ENCODE measurements around the gene CCNA2.
A peak's percentile ranks its signal among the peaks of the same experiment; 100 is the strongest.

Gene CCNA2

DNA sequence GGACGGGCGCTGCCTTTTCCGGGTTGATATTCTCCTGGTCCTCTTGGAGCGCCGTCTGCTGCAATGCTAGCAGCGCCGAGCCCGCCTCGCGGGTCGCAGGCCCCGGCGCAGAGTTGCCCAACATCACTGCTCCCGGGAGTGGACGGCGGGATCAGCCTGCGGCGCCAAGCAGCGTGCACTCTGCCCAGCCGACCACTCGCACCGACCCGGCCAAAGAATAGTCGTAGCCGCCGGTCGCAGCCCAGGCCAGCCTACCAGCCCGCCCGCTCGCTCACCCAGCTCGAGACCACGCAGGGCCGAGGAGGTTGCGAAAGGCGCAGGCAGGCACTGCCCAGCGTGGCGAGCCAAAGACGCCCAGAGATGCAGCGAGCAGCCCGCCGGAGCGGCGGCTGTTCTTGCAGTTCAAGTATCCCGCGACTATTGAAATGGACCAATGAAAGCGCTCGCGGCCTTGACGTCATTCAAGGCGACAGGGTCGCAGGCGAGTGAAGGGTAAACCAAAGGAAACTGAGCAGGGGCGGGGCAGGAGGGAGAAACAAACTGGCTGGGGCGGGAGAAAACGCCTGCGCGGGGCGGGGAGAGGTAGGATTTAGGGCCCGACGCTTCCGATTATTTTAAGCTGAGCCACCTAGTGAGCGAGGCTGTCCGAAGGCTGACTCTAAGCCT lies at the start of gene CCNA2:
CCNA2 (minus strand) TSS at position 379 of the 666 bp plus-strand sequence; CDS start at position 124, 255 bp downstream.
- peak; percentile 98 for ATAC-seq

DNA sequence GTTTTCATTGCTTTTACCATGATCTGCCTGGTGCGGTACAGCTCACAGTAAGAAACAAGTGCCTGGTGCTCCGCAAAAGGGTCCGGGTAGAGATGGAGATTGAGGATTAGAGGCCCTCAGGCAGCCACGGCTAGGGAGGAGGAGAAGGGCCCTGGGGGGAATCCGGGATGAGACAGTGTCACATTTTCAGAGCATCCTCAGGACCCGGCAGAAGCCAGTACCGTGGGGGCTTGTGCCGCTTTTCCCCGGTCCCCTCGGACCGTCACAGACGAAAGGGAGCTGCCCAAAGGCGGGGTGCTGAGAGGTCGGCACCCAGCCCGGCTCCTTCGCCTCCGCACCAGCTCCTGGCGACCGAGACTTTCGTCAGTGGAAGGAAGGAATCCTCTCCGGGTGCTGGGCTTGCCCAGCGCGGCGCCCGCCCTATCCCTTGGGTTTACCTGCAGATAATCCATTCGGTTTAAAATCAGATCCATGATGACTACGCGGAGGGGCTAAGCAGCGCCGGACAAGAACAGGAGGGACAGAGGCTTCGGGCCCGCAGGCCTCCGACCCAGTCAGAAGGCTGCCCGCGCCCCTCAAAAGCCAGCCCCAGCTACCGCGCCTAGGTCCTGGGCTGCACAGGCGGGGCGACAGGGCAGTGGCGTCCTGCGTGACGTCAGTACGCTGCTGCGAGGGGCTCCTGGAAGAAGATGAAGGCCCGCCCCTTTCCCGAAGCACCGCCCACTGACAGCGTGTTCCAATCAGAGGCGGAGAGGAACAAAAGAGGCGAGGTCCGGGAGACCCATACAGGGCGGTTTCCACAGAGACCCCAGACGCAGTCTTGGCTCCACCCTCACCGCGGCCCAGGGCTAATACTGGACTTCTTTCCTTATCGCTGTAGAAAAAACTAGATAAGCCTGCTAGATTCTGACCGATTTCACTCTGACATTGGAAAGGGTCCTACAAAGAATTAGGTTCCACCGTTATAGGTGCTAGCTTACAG lies 46.4 kb upstream of the CCNA2 start, which contains the start of gene BBS7:
BBS7 (minus strand) TSS at position 634 of the 982 bp plus-strand sequence; CDS start at position 473, 161 bp downstream.
- peak; percentile 99 for ATAC-seq

GRCh38 chr4:121863799-121864198 lies 40.1 kb upstream of the CCNA2 start:
- no peak for ATAC-seq

GRCh38 chr4:121861426-121861825 lies 37.7 kb upstream of the CCNA2 start:
- no peak for ATAC-seq

- ATAC-seq: no peak
These were observed 36.4 kb upstream of the CCNA2 start for GRCh38 chr4:121860121-121860520.

DNA sequence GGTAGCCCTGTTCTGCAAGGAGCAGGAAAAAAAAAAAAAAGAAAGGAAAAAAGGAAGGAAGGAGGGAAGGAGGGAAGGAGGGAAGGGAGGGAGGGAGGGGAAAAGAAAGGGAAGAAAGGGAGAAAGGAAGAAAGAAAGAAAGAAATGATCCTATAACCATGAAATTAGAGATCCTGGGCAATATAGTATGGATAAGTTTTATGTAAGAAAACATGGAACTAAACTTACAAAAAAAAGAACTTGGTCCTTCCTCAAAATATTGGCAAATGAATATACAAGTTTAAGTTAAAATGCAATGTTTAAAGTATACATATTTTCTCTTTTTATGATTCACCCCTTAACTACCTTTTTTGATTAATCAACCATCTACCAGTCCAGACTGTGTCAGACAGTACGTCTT lies 27.7 kb upstream of the CCNA2 start:
- no peak for ATAC-seq

DNA sequence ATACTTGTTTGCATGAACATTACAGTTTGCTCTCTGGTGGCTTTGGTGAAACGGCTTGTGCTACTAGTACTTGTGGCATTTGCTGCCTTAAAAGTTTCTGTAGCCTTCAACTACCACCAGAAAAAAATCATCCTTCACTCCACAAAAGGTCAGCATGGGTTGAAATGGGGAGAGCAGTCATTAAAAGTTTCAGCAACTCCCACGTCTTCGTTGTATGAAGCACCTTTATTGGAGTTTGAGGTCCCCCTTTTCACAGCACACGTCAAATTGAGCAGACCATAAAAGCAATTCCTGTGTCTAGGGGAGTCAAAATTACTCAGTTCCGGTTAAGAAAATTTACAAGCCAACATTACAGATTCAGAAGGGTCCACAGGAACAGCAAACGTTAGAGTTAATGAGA lies 23.0 kb upstream of the CCNA2 start:
- ATAC-seq: no peak

GRCh38 chr4:121842862-121843261 lies 19.2 kb upstream of the CCNA2 start:
- ATAC-seq: no peak

GRCh38 chr4:121838136-121838535 lies 14.5 kb upstream of the CCNA2 start:
- ATAC-seq: no peak

GRCh38 chr4:121829511-121829910 lies 5.8 kb upstream of the CCNA2 start:
- ATAC-seq: no peak

- no peak for ATAC-seq
These were observed 4.2 kb upstream of the CCNA2 start for GRCh38 chr4:121827853-121828252.

DNA sequence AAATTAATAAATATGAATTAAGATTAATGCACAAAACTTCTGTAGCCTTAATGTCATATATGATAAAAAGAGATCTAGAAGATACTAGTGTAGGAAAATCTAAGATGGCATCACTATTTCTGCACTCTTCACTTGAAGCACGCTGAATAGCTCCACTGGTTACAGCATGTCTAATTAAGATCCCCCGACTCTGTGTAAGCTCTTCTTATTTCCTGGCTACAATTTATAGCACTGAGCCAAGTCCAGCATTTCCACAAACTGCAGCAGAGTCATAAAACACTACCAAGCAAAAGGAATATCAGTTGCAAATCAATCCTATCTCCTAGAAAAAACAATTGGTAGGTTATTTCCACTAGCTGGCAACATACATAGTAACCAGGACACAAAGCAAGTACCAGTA lies 1.3 kb upstream of the CCNA2 start:
- ATAC-seq: no peak

GRCh38 chr4:121824171-121824527 lies 466 bp upstream of the CCNA2 start:
- no peak for ATAC-seq

- ATAC-seq: no peak
These were observed 733 bp downstream of the CCNA2 start for GRCh38 chr4:121822796-121823504.

- ATAC-seq: no peak
These were observed 1.6 kb downstream of the CCNA2 start for GRCh38 chr4:121822047-121822446.

GRCh38 chr4:121819216-121819965 lies 4.3 kb downstream of the CCNA2 start:
- ATAC-seq: no peak

GRCh38 chr4:121818215-121818614 lies 5.5 kb downstream of the CCNA2 start:
- no peak for ATAC-seq

DNA sequence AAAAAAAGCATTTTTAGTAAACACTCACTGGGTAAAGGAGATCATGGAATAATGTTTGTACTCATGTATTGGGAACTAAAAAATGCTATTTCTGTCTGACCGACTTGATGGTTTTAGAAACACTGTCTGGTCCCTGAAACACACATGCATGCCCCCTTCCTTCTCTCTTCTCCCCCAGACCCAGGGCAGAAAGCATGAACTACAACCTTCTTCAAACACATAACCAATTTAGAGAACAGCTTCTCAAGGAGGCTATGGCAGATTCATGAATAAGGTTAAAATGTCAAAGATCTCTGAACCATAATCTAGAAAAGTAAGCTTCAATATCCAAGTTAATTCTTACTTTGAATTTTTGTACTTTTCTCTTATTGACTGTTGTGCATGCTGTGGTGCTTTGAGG lies 6.0 kb downstream of the CCNA2 start:
- no peak for ATAC-seq

- no peak for ATAC-seq
These were observed 6.7 kb downstream of the CCNA2 start for GRCh38 chr4:121817006-121817405.

GRCh38 chr4:121814756-121815155 lies 8.9 kb downstream of the CCNA2 start:
- no peak for ATAC-seq

DNA sequence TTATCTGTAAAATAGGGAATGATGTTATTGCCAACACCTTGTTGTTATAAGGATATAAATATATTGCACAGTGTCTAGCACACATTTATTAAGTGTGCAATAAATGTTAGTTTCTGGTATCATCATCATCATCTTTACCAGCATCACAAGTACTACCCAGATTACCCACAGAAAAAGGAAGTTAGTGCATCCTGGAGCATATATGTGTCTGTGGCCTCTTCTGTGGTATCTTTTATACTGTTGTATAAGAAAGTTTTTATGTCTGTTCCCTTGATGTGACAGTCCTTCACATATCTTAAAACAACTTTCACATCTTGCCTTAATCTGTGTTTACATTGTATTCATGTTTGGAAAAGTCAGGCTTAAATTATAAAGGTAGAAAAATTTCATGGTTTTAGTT lies 12.6 kb downstream of the CCNA2 start:
- no peak for ATAC-seq

DNA sequence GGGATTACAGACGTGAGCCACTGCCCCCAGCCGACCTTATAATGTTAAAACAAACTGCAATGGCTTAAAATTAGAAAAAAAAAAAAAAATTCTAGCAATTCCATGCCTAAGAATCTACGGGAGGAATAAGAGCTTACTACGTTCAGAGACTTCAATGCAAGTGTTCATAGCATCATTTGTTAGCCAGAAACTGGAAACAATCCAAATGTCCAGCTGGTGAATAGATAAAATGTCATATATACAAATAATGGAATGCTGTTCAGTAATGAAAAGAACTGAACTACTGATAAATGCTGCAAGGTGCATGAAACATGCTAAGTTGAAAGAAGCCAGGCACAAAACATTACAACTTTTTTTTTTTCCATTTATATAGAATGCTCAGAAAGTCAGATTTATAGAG lies 17.3 kb downstream of the CCNA2 start:
- ATAC-seq: no peak

- ATAC-seq: no peak
These were observed 22.0 kb downstream of the CCNA2 start for GRCh38 chr4:121801715-121802075.

Measured in activated CD4-positive, CD25-positive, alpha-beta regulatory T cell treated with anti-CD3 and anti-CD28 coated beads, Interleukin-2, amount 50 U/mL, for 24 hours (primary cell).